K562 (cell line): ENCODE data around the gene LRRIQ1. TPM values are rescaled to one million over a fixed set of nuclear protein-coding genes. Genes with fewer than 3 reads are reported as not detected.

Source experiments
- ATAC-seq: fragments of 200-7000 bp; cut with Tn5 transposase; 3 replicates; pipeline ENCODE4 v1.9.1; 2020; ENCODE audit warnings: moderate library complexity
- BruUV-seq: library from RNA; stranded (reverse); fragments of 400-500 nt; replicated peaks from 2 replicates; lab custom pipeline; 2021; lab: Mats Ljungman, UMichigan
- CTCF ChIA-PET: fragments of 300-600 bp; formaldehyde crosslinking; extraction: SDS; loops from one replicate; lab custom pipeline; 2021; ENCODE audit warnings: low intra/inter-chr PET ratio; lab: Yijun Ruan, JAX
- POLR2A ChIA-PET: fragments of 300-600, 350-650 bp; sonication (Branson Sonifier 250); formaldehyde crosslinking; extraction: SDS; loops from one replicate; lab custom pipeline; 2021; ENCODE audit warnings: antibody characterized with exemption, inconsistent platforms; lab: Yijun Ruan, JAX
- DNase-seq, 4 experiments: peaks; one replicate each; pipeline versions ENCODE4 v3.0.0 to v3.0.0-alpha.2; 2011 to 2018; ENCODE audit warnings: low spot score in 3 of 4, mixed read lengths in 3 of 4; ENCODE audit errors: extremely low read depth in 1 of 4
- FAIRE-seq: peaks from 2 replicates; lab custom pipeline; 2011; peaks lifted over from hg19 to GRCh38; lab: Jason Lieb, UNC
- H2AFZ ChIP-seq: 2 replicates; pipeline ENCODE4 v1.6.0; 2011; ENCODE audit warnings: low read depth, low read length, control low read depth, inconsistent platforms
- H3K27ac ChIP-seq: fragments of 200-600 bp; 3 replicates; pipeline ENCODE4 v1.8.0; 2011; ENCODE audit warnings: low read depth, mild to moderate bottlenecking, control low read depth, inconsistent platforms, low read length, moderate library complexity, mixed read lengths; ENCODE audit errors: extremely low read depth
- H3K27me3 ChIP-seq, 2 experiments: fragments of 300-600 bp in 1 of 2; 2 replicates in 1 of 2; 3 replicates in 1 of 2; pipeline versions ENCODE4 v1.6.0 to v1.8.0; 2011; ENCODE audit warnings: inconsistent platforms in 2 of 2, low read length in 2 of 2, mild to moderate bottlenecking in 1 of 2, mixed read lengths in 1 of 2, moderate library complexity in 1 of 2; ENCODE audit not compliant: control insufficient read depth in 2 of 2, insufficient read depth in 2 of 2
- H3K36me3 ChIP-seq: fragments of 300-600 bp; 3 replicates; pipeline ENCODE4 v1.8.0; 2011; ENCODE audit warnings: mild to moderate bottlenecking, low read length, inconsistent platforms; ENCODE audit not compliant: control insufficient read depth, insufficient read depth
- H3K4me1 ChIP-seq, 2 experiments: fragments of 200-600 bp in 1 of 2; replicated peaks in 1 of 2; 2 replicates in 1 of 2; 3 replicates in 1 of 2; pipeline versions ENCODE4 v1.5.1 to v1.8.0; 2011; ENCODE audit warnings: inconsistent platforms in 2 of 2, low read length in 2 of 2, mild to moderate bottlenecking in 1 of 2, mixed read lengths in 1 of 2, moderate library complexity in 1 of 2; ENCODE audit not compliant: control insufficient read depth in 2 of 2, insufficient read depth in 2 of 2
- H3K4me2 ChIP-seq: 2 replicates; pipeline ENCODE4 v1.6.1; 2011; ENCODE audit warnings: low read length, control low read depth, inconsistent platforms, mixed read lengths; ENCODE audit not compliant: insufficient read depth
- H3K4me3 ChIP-seq: fragments of 200-600 bp; sonication (generic), shearing (Covaris generic); 2 replicates; pipeline ENCODE4 v1.5.1; 2016; ENCODE audit warnings: control low read depth, inconsistent platforms
- H3K79me2 ChIP-seq: fragments of 200-600 bp; 3 replicates; pipeline ENCODE4 v1.8.0; 2011; ENCODE audit warnings: low read length, inconsistent platforms; ENCODE audit not compliant: control insufficient read depth, insufficient read depth
- H3K9ac ChIP-seq, 2 experiments: 2 replicates each; pipeline versions ENCODE4 v1.6.0 to v1.6.1; 2011; ENCODE audit warnings: low read depth in 2 of 2, low read length in 2 of 2, control low read depth in 1 of 2, inconsistent platforms in 1 of 2, mild to moderate bottlenecking in 1 of 2, mixed read lengths in 1 of 2; ENCODE audit not compliant: insufficient read depth in 1 of 2
- H3K9me1 ChIP-seq: one replicate; pipeline ENCODE4 v1.6.0; 2011; ENCODE audit warnings: inconsistent platforms, mild to moderate bottlenecking, low read length, moderate library complexity; ENCODE audit not compliant: control insufficient read depth, insufficient read depth
- H3K9me3 ChIP-seq: replicated peaks from 2 replicates; pipeline ENCODE4 v1.5.1; 2011; ENCODE audit warnings: low read depth, low read length, inconsistent platforms; ENCODE audit not compliant: control insufficient read depth, insufficient read depth
- H4K20me1 ChIP-seq: replicated peaks from 2 replicates; pipeline ENCODE4 v1.6.1; 2011; ENCODE audit warnings: low read length, inconsistent platforms, mixed read lengths; ENCODE audit not compliant: control insufficient read depth, insufficient read depth
- ASH1L ChIP-seq: fragments of 450-650 bp; IDR thresholded peaks from 2 replicates; pipeline ENCODE4 v1.6.1; 2018; ENCODE audit warnings: borderline replicate concordance, mild to moderate bottlenecking, low read depth; ENCODE audit not compliant: partially characterized antibody
- NFYB ChIP-seq: IDR thresholded peaks from 2 replicates; pipeline ENCODE4 v1.6.1; 2011; ENCODE audit warnings: mild to moderate bottlenecking, moderate library complexity; ENCODE audit not compliant: insufficient read length; ENCODE audit errors: extremely low read depth
- SMARCA4 ChIP-seq: fragments of 450-650 bp; IDR thresholded peaks from 2 replicates; pipeline ENCODE4 v1.6.1; 2016
- SMARCC2 ChIP-seq: fragments of 450-650 bp; IDR thresholded peaks from 2 replicates; pipeline ENCODE4 v1.6.1; 2017; ENCODE audit warnings: antibody characterized with exemption, moderate library complexity, mild to moderate bottlenecking, low read depth
- ZNF551 ChIP-seq: fragments of 250-450 bp; sonication (Bioruptor Pico); IDR thresholded peaks from 2 replicates; pipeline ENCODE4 v1.5.0; 2021; ENCODE audit warnings: mild to moderate bottlenecking, moderate library complexity
- WGBS: fragments of 100-300 bp; shearing (Covaris generic); methylation state at CpG from one replicate; pipeline ENCODE4 v1.1.6; 2016; ENCODE audit warnings: low coverage, mixed read lengths; ENCODE audit not compliant: insufficient coverage; ENCODE audit errors: missing lambda C conversion rate; 5-methylcytosine and 5-hydroxymethylcytosine counted together
- in situ Hi-C: fragments of 300-500 bp; cut with MboI; formaldehyde crosslinking; loops from 4 replicates; pipeline ENCODE4 v1.15.0; 2018; ENCODE audit warnings: inconsistent platforms, mixed read lengths
- intact Hi-C: fragments of 100-400 bp; cut with micrococcal nuclease; formaldehyde crosslinking; loops from 2 replicates; pipeline ENCODE4 v1.14.2; 2022
- polyA plus RNA-seq, 8 experiments: library from polyadenylated mRNA; depleted of rRNA in 4 of 8; stranded (reverse) in 5 of 8; unstranded in 3 of 8; fragments of >200 nt; fragmentation: Nextera tagmentation in 2 of 8; fragmentation: Illumina TruSeq in 1 of 8; extraction: Ambion mirVana in 2 of 8; extraction: Trizol in 1 of 8; gene quantifications; 2 replicates each; pipeline versions ENCODE4 v1.2.1 to v1.2.3, GENCODE V29; 2011 to 2014; ENCODE audit warnings: inconsistent platforms in 1 of 8, missing spikeins in 1 of 8
- total RNA-seq, 7 experiments: library from RNA; depleted of rRNA in 6 of 7; stranded (reverse); fragments of >200 nt in 6 of 7; fragmentation: Illumina TruSeq in 2 of 7; extraction: Trizol in 2 of 7; gene quantifications; 2 replicates each; pipeline versions ENCODE4 v1.2.1 to v1.2.3, GENCODE V29; 2011 to 2021; ENCODE audit warnings: low replicate concordance in 1 of 7
- TF ChIP-seq, protein P1 (sequence below): fragments of 450-650 bp; formaldehyde crosslinking; conservative IDR thresholded peaks from 2 replicates; pipeline ENCODE4 v1.4.0; 2022; ENCODE audit warnings: mild to moderate bottlenecking, missing genetic modification characterization

The LRRIQ1 gene
- total and polyA plus RNA-seq, 9 of the 15 experiments (the other 6 are each of a cell fraction or from before 2014, with no cell fraction given), result not detected

DNA sequence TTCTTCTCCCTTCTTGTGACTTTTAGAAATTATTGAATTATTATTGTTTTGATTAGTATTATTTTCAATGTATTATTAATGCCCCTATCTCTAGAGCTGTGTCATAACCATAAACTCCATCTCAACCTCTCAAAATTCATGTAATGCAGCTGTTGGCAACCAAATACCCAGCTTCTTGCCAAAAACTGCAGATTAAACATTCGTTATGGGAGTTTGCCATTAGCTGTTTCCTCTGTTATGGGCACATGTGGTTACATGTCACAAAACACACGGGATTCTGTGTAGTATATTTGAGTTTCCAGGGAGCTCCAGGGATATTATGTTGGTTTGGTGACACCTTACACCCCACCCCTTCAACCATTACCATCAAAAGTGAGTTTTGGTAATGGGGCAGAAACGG is 241.0 kb downstream of the LRRIQ1 start:
- Histone ChIP-seq H3K9ac (no peak overlapping the region), H3K4me2 (no peak overlapping the region), H3K79me2 (no peaks in the 10 kb centered on the region), H2AFZ (no peak overlapping the region), H3K27ac (no peak overlapping the region), H3K9me1 (no peaks in the 10 kb centered on the region), H3K4me1 (no peaks in the 10 kb centered on the region), H3K27me3 (no peaks in the 10 kb centered on the region), H3K36me3 (no peaks in the 10 kb centered on the region), H3K9me3 (no peaks in the 10 kb centered on the region), H3K4me3 (no peak overlapping the region), H4K20me1 (no peaks in the 10 kb centered on the region)
- ChIA-PET CTCF (no interaction called here), POLR2A (no interaction called here)
- no TSS peak for BruUV-seq
- 2% methylated on average over 3 of the region's 3 CpGs for WGBS
- no peak for TF ChIP-seq SMARCA4
- no peak for TF ChIP-seq ZNF551 (CRISPR knock-in tag)
- TF ChIP-seq SMARCC2, result no peak
- no peak for TF ChIP-seq NFYB
- no peak for TF ChIP-seq ASH1L
- TF ChIP-seq, protein P1, sequence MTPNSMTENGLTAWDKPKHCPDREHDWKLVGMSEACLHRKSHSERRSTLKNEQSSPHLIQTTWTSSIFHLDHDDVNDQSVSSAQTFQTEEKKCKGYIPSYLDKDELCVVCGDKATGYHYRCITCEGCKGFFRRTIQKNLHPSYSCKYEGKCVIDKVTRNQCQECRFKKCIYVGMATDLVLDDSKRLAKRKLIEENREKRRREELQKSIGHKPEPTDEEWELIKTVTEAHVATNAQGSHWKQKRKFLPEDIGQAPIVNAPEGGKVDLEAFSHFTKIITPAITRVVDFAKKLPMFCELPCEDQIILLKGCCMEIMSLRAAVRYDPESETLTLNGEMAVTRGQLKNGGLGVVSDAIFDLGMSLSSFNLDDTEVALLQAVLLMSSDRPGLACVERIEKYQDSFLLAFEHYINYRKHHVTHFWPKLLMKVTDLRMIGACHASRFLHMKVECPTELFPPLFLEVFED, result no peak
- ATAC-seq (no peak), FAIRE-seq (no peak), DNase-seq (no peak)
- intact Hi-C loops (no loop called here), in situ Hi-C loops (no loop called here)
